NOMO-1 treated with DMSO at 0.1 percent for 48 hours (cell line): ENCODE measurements around the gene TXNDC8.
"Not testable (repeated sequence)": the region's sequence is repeated elsewhere in the genome, so short reads cannot be mapped to it uniquely, and the experiment has no call there.

ENCODE experiments used
- DNase-seq: peaks from one replicate; lab custom pipeline; 2025; ENCODE audit not compliant: unreplicated experiment; lab: John Stamatoyannopoulos, UW

Gene TXNDC8

DNA sequence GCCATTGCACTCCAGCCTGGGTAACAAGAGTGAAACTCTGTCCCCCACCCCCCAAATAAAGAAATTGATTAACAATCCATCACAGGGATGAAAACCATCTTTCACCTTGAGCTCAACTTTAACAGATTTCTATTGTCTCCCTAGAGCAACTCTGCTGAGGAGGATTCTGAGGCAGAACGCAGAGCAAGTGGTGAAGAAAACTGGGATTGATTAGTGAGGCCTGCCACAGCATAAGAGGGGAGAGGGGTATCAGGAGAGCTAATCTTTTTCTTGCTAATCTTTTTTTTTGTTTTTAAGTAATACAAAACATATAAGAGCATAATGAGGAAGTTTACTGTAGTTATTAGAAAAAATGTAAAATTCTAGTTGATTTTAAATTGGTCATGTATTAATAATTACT is 8.9 kb downstream of the TXNDC8 start:
- DNase-seq, result no peak

DNA sequence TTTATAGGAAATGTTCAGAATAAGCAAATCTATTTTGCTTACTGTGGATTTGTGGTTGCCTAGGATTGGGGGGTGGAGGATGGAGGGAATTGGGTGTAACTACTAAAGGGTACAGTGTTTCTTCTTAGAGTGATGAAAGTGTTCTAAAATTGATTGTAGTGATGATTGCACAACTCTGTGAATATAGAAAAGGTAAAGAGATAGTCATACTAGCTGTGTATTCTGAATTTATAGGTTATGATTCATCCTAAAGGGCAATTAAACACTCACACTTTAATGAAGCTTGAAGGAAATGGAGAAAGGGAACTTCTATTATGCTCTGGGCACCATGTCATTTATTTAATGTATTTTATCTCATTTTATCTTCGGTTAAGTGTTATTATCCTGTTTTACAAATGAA is 9.9 kb downstream of the TXNDC8 start:
- peak; percentile 55 for DNase-seq

DNA sequence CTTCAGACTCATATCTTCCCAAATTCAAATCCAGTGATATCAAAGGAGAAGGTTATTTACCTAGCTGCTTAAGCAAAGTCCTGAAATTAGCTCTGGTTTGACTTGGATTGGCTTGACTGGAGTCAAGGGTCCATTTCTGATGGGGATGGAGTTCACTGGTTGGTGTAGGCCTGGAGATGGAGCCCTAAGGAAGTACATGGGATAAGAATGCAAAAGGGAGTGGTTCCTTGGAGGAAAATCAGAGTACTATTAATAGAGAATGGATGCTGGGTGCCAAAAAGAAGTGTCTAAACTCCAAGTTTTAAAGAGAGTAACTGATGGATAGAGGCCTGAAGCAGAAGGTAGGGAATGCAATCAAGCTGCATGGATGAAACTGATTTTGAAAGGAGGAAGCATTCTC is 13.8 kb downstream of the TXNDC8 start:
- no peak for DNase-seq

DNA sequence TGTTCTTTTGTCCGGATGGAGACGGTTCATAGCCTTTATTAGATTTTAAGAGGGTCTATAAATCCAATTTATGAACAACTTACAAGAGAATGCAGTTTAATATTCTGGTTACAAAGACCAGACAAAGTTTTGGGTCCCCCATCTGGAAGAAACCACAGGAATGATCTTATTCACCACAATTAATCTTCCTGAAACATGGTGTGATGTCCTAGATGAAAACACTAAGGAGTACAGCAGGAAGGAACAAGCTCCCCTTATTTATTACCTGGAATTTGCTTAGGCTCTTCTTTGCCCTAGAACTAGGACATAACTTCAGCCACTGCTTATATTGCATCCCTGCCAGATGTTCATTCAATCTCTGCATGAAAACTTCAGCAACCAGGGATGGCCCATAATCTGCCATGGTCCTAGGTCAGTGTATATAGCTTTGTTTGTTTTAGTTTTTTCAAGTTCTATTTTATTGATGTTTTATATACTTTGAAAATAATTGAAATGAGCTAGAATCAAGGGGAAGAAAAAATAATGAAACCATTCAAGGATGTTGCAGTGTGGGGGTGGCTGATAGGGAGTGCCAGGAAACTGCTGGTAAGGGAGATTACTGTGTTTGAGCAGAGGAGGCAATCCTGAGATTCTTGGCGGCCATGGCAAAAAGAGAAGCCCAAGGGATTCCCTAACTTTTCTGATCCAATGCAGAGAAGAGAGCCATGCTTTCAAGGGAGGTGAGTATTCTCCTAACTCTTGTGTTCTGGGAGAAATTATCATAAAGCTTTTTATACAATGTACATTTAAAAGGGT is 16.8 kb downstream of the TXNDC8 start:
- no peak for DNase-seq

DNA sequence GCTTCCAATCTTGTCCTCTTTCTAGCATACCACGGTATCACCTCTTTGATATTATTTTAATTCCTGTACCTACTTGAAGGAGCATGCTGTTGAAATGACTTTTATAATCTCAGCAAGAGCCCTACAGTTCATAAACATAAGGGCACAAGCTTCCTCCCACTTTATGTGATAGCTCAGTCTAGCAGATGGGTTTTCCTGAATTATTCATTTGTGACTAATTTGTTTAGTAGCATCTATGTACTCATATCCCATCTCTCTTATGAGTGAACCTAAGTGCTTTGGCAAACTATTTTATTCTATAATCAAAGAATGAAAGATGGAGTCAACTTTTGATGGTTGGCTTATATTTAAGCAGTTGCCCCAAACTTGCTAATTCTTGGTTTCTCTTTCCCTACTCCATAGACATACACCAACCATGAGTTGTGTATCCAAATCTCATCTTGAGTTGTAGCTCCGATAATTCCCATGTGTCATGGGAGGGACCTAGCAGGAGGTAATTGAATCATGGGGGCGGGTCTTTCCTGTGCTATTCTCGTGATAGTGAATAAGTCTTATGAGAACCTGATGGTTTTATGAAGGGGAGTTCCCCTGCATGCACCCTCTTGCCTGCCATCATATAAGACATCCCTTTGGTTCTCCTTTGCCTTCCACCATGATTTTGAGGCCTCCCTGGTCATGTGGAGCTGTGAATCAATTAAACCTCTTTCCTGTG is 17.7 kb downstream of the TXNDC8 start:
- no peak for DNase-seq

DNA sequence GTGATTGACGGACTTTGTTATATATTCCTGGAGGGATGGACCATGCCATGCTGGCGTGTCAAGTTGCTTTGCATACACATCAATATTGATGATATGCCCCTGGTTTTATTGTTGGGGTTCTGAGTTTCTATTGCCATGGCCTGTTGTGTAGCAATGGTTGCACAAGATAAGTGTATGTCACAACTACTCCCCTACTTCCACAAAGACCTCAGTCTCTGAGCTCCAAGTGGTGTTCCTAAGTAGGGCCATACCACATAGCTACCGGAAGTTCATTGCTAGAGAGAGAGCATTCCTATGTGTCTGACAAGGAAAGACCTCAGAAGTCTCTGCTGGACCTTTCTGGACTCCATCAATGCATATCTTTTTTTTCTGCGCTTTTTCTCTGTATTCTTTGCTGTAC is 19.8 kb downstream of the TXNDC8 start:
- DNase-seq, result peak; percentile 15

DNA sequence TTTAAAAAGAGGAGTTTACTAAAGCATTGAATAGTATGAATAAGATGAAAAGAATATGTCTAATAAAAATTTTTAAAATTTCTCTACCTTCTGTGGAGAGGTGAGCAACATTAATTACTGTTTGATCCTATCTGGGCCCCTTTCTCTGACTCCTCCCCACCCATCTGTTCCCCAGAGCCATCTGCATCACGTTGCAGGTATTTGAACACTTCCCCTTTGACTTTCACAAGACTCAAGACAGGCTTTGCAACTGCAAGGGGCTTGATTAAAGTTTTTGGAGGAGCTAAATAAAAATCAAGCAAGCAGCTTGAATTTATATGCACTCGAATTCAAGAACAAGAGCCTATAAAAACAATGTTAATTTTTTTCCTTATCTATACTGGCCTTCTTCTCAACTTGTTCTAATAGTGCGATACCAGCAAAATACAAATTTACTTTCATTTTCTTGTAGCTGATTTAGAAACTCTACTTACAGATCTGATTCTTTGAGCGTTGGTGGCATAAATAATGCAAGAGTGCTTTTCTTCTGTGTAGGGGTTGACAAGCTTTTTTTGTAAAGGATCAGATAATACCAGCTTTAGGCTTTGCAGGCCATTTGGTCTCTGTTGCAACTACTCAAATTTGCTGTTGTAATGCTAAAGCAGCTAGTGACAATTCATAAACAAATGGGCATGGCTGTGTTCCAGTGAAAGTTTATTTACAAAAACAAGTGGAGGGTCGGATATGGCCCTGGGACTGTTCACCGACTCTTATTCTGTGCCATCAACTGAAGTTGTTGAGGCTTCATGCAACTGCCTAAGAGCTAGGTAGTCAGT is 21.2 kb downstream of the TXNDC8 start:
- DNase-seq, result peak; percentile 73

DNA sequence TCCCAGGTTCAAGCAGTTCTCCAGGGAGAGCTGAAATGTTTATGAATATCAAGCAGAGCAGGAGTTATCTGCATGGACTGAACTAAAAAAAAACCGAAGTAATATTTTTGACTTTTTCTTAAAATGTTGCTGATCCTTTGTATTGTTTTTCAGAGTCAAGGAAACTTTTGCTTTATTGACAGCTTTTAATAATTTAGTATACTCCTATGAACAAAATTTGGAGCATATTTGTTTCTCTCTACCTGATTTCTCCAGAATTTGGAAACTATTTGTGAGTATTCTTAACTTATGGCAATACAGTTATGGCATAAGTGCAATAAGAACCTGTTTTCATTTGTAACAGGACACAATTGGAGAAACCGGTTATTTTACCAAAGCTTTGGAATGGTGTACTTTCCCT is 25.7 kb downstream of the TXNDC8 start:
- DNase-seq, result not testable (repeated sequence)

DNA sequence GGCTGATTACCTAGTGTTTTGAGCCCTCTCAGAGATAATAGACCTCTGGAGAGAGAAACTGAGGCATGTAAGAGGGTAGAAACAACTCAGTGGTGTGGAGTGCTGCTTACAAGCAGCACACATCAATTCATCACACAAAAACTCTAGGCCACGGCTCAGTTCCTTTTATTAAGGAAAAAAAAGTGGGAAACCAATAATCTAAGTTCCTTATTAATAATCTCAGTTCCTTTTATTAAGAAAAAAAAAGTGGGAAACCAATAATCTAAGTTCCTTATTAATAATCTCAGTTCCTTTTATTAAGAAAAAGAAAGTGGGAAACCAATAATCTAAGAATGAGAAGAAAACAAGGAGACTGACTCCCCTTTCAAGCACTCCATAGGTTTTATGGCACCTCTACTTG is 28.0 kb downstream of the TXNDC8 start:
- DNase-seq, result no peak

DNA sequence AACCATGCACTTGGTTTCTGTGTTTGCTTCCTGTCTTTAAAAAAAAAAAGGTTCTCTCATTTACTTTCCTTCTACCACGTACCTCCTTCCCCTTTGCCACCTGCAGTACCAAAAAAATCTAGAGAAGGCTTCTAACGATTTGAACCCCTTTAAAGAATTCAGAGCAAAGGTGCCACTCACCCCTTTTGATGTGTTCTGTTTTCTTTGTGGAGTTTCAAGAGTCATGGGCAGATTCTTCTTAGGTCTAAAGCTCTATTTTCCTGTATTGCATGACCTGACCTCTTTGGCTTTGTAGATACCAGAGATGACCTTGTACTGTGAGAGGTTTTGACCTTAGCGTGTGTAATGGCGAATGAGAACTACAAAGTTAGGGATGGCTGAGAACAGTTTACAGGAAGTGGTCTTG is 29.0 kb downstream of the TXNDC8 start:
- DNase-seq, result peak; percentile 2

DNA sequence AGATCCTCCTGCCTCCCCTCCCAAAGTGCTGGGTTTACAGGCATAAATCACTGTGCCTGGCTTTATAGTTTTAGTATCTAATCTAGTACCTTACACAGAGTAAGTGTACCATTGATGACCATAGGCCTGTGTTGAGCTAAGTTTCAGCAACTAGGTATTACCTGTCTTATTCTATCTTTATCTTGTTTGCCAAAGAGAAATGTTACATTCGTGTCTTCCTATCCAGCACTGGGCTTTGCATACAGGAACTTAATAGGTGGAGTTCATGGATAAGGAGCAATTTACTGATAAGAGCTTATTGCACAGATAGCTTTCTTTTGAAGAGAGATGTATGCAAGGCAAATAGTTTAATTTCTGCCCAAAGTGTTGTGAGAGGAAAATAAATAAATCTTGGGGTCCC is 30.5 kb downstream of the TXNDC8 start:
- no peak for DNase-seq

DNA sequence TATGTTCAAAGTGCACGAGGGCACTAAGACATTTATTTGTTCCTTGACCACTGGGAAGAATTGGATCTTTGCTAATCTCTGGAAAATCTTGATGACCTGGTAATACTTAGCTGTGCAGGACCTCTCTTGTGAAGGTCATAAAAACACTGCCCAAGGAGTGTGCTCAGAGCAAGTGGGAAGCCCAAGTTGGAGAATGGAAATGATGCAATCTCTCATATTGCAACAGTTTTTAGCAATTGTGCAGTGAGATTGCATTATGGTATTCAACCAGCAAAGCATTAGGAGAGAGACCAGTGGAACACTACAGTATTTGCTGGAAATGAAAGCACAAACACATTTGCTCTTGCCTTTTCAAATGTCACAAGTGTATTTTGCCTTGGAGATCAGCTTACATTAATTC is 34.5 kb downstream of the TXNDC8 start:
- DNase-seq, result peak; percentile 79

DNA sequence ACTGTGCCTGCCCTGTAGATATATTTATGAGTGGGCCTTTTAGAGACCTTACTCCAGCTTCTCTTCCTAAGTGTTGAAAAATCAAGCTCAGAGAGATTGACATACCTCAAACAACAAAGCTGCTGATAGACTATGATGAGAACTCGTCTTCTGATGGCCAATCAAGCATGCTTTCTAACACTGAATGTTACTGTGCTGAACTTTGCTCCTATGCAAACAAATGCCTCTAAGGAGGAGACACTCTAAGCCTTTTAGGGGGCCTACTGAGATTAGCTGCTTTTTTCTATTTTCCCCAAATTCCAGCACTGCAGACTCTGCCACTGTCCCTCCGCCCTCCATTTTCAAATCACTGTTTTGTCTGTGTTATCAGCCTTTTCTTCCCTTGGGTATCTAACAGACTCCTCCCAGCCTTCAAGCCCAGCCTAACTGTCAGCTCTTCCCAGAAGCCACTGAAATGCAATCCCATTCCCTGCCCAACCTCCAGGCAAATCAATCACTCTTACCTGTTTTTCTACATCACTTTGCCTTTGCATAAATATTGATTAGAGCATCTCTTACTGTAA is 39.5 kb downstream of the TXNDC8 start:
- no peak for DNase-seq

DNA sequence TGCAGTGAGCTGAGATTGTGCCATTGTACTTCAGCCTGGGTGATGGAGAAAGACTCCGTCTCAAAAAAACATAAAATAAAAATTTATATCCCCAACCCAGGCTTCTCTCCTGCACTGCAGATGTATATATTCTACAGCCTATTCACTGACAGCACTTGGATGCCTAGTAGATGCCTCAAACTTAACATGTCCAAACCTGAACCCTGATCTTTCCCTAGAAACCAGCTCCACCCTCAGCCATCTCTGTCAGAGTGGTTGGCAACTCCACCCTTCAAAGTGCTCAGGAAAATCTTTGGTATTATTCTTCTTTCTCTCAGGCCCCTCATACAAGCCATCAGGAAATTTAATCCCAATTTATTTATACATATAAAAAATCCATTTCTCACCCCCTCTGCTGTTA is 44.4 kb downstream of the TXNDC8 start:
- DNase-seq, result no peak

DNA sequence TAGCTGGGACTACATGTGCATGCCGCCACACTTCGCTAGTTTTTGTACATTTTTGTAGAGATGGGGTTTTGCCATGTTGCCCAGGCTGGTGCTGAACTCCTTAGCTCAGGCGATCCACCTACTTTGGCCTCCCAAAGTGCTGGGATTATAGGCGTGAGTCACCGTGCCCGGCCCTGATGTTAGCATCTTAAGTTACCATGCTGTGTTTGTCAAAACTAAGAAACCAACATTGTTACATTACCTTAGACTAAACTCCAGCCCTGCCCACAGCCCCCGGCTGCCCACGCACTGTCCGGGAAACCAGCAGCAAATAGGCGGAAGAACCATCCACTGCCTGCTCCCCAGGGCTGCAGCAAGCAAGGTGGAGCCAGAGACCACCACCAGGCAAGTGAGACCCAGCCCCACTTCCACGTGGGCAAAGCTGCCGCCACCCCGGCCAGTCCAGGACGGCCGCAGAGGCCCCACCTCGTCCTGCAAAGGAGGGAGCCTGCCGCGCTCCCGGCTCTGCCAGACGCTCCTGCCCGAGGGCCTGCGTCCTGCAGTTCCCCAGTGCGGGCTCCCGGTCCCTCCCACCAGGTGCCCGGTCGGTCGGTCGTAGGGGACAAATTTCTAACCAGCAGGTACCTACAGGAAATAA is 45.6 kb downstream of the TXNDC8 start:
- no peak for DNase-seq

DNA sequence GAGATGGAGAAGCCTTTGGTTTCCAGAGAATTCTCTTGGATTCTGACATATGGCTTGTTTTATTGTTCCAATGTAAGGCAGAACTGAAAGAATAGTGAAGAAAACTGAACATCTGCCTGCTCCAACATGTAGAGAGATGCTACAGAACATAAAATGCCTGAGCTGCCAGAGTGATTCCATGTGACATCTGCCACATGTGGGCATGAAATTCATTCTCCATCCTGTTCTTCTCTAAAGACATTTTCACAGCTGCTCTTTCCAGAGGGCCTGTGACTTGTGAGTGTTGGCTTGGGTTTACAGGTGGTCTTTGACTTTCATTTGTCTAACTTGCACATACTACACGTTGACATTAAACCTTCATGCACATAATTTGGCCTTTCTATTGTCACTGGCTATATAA is 47.7 kb downstream of the TXNDC8 start:
- DNase-seq, result no peak

DNA sequence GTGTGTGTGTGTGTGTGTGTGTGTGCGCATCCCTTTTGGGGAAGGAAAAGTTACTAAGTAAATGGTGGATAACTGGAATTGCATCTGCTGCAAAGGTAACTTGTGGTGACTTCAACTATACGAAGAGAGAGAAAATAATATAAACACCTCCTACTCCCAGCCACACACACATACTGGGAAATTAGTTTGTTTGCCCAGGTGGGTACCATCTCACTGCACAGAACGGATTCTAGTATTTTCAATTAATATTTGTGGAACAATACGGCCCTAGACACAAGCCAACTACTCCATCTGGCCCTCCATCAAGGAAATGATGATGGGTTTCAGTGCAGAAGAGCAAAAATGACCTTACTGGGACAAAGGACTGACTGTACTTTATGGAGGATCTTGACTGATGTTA is 49.2 kb downstream of the TXNDC8 start:
- DNase-seq, result no peak

DNA sequence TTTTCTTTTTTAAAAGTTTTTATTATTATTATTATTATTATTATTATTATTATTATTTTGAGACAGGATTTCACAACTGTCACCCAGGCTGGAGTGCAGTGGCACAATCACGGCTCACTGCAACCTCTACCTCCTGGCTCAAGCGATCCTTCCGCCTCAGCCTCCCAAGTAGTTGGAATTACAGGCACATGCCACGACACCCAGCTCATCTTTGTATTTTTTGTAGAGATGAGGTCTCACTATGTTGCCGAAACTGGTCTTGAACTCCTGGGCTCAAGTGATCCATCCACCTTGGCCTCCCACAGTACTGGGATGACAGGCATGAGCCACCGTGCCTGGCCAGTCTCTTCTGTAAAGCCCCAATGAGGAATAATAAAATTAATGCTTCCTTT is 50.4 kb downstream of the TXNDC8 start:
- no peak for DNase-seq

DNA sequence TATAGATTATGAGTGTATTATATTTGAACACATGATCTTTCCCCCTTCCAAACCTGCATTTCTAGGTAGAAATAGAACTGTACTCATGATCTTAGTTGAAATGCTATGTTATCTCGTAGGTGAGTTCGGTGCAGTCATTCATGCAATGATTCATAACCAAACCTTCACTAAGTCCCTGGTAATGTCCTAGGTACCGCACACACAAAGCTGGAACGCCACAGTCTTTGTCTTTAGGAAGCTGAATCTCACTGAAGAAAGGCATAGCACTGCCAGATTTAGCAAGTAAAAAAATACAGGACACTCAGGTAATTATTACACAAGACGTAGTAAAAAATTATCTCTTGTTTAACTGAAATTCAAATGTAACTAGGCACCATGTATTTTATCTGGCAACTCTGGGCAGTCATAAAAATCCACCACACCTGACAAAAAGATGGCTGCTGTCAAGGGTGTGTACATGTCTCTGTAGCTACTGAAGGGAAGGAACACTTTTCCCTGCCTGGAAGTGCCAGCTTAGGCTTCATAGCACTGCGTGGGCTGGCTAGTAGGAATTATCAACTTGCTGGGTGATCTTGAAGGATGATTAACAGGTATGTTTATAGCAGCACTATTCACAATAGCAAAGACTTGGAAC is 53.3 kb downstream of the TXNDC8 start:
- no peak for DNase-seq

DNA sequence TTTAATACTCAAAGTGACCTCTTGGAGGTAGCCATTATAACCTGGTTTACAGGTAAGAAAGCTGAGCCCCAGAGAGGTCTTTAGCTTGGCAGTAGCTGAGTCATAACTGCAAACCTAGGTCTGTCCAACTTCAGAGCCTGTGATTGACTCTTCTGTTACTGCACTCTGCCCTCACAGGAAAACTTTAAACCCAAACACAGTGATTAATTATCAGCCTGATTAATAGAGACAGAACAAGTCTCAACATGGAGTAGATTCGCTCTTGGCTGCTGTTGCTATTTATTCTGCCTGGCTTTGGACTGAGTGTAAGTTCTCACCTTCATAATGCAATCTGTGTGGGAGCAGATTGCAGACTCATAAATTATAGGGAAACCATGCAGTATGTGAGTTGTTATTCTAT is 53.9 kb downstream of the TXNDC8 start:
- no peak for DNase-seq

DNA sequence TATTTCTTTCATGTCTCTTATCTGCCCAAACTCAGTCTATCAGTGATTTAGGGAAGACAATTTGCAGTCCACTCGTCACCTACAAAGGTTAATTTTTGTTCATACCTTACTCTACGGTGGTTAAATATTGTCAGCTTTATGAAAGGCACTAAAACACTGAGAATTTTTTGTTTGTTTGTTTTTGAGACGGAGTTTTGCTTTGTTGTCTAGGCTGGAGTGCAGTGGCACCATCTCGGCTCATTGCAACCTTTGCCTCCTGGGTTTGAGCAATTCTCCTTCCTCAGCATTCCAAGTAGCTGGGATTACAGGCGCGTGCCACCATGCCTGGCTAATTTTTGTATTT is 55.0 kb downstream of the TXNDC8 start:
- no peak for DNase-seq
